H1 (cell line): ENCODE data around the gene DICER1. TPM values are rescaled to one million over a fixed set of nuclear protein-coding genes. Genes with fewer than 3 reads are reported as not detected.

Experiments used
- CTCF ChIA-PET: fragments of 300-600 bp; sonication (Branson Sonifier 250); formaldehyde crosslinking; loops from one replicate; lab custom pipeline; 2021; ENCODE audit not compliant: partially characterized antibody; lab: Charles Lee
- POLR2A ChIA-PET: fragments of 300-600 bp; sonication (Branson Sonifier 250); formaldehyde crosslinking; loops from one replicate; lab custom pipeline; 2021; ENCODE audit warnings: inconsistent platforms; ENCODE audit not compliant: partially characterized antibody; lab: Charles Lee
- DNase-seq, 2 experiments: peaks; one replicate each; pipeline versions ENCODE4 v3.0.0 to v3.0.0-alpha.2; 2010 to 2022; ENCODE audit warnings: low spot score in 2 of 2, low read depth in 1 of 2, mixed read lengths in 1 of 2
- FAIRE-seq: peaks from 2 replicates; lab custom pipeline; 2011; peaks lifted over from hg19 to GRCh38; lab: Jason Lieb, UNC
- H2AFZ ChIP-seq: 2 replicates; pipeline ENCODE4 v1.8.1; 2012; ENCODE audit warnings: low read length, inconsistent platforms
- H2AK5ac ChIP-seq: 2 replicates; pipeline ENCODE4 v1.6.1; 2013; ENCODE audit warnings: low read depth, low read length
- H2BK120ac ChIP-seq: replicated peaks from 2 replicates; pipeline ENCODE3; 2013; ENCODE audit warnings: low read depth, low read length, inconsistent platforms
- H2BK12ac ChIP-seq: 2 replicates; pipeline ENCODE4 v1.6.1; 2013; ENCODE audit warnings: low read depth, low read length
- H2BK15ac ChIP-seq: 2 replicates; pipeline ENCODE4 v1.6.1; 2013; ENCODE audit warnings: low read length
- H2BK20ac ChIP-seq: 2 replicates; pipeline ENCODE4 v1.6.1; 2013; ENCODE audit warnings: low read length
- H2BK5ac ChIP-seq: 2 replicates; pipeline ENCODE4 v1.6.1; 2013; ENCODE audit warnings: low read depth, low read length
- H3K14ac ChIP-seq: 2 replicates; pipeline ENCODE4 v1.6.1; 2013; ENCODE audit warnings: inconsistent platforms; ENCODE audit not compliant: insufficient read length
- H3K18ac ChIP-seq: 2 replicates; pipeline ENCODE4 v1.6.1; 2013; ENCODE audit warnings: low read length; ENCODE audit errors: extremely low read depth
- H3K23ac ChIP-seq: 2 replicates; pipeline ENCODE4 v1.6.1; 2013; ENCODE audit warnings: inconsistent platforms; ENCODE audit not compliant: insufficient read length
- H3K23me2 ChIP-seq: 2 replicates; pipeline ENCODE4 v1.6.1; 2013; ENCODE audit warnings: low read depth, low read length
- H3K27ac ChIP-seq: 2 replicates; pipeline ENCODE4 v1.6.1; 2011; ENCODE audit warnings: low read depth, low read length, inconsistent platforms
- H3K27me3 ChIP-seq, 4 experiments: replicated peaks in 1 of 4; 1 replicate in 1 of 4; 2 replicates in 3 of 4; pipeline versions ENCODE4 v1.6.1 to v1.8.1; 2011 to 2013; ENCODE audit warnings: low read length in 3 of 4, mild to moderate bottlenecking in 3 of 4, inconsistent platforms in 2 of 4, mixed read lengths in 2 of 4, moderate library complexity in 1 of 4; ENCODE audit not compliant: control insufficient read depth in 3 of 4, insufficient read depth in 3 of 4; ENCODE audit errors: extremely low read depth in 1 of 4
- H3K36me3 ChIP-seq, 4 experiments: 2 replicates each; pipeline versions ENCODE4 v1.6.1 to v1.8.1; 2011 to 2013; ENCODE audit warnings: mild to moderate bottlenecking in 4 of 4, low read length in 3 of 4, moderate library complexity in 2 of 4, control low read depth in 1 of 4, inconsistent platforms in 1 of 4; ENCODE audit not compliant: insufficient read depth in 4 of 4, control insufficient read depth in 2 of 4
- H3K4ac ChIP-seq: replicated peaks from 2 replicates; pipeline ENCODE3; 2013; ENCODE audit warnings: low read length, low read depth, mixed read lengths, inconsistent platforms; ENCODE audit not compliant: insufficient read length
- H3K4me1 ChIP-seq, 4 experiments: replicated peaks in 1 of 4; 1 replicate in 1 of 4; 2 replicates in 3 of 4; pipeline versions ENCODE4 v1.6.1 to v1.8.1; 2011 to 2013; ENCODE audit warnings: low read length in 3 of 4, inconsistent platforms in 2 of 4, mixed read lengths in 1 of 4; ENCODE audit not compliant: insufficient read depth in 4 of 4, control insufficient read depth in 3 of 4
- H3K4me2 ChIP-seq, 2 experiments: 2 replicates each; pipeline versions ENCODE4 v1.6.1 to v1.8.1; 2011 to 2013; ENCODE audit warnings: low read depth in 2 of 2, low read length in 2 of 2, control low read depth in 1 of 2, inconsistent platforms in 1 of 2, mild to moderate bottlenecking in 1 of 2; ENCODE audit not compliant: insufficient read depth in 1 of 2
- H3K4me3 ChIP-seq, 4 experiments: fragments of 200-600, 300-600 bp in 1 of 4; sonication (generic), shearing (Covaris generic), sonication (Bioruptor Twin) in 1 of 4; 2 replicates each; pipeline versions ENCODE4 v1.5.1 to v1.8.1; 2011 to 2016; ENCODE audit warnings: low read length in 4 of 4, low read depth in 3 of 4, control low read depth in 2 of 4, inconsistent platforms in 2 of 4, mild to moderate bottlenecking in 2 of 4, mixed read lengths in 1 of 4, moderate library complexity in 1 of 4; ENCODE audit not compliant: insufficient read depth in 2 of 4; ENCODE audit errors: extremely low read depth in 1 of 4
- H3K56ac ChIP-seq: replicated peaks from 2 replicates; pipeline ENCODE3; 2013; ENCODE audit warnings: low read depth, mild to moderate bottlenecking, mixed read lengths, low read length, inconsistent platforms; ENCODE audit not compliant: insufficient read length
- H3K79me1 ChIP-seq: 2 replicates; pipeline ENCODE4 v1.6.1; 2013; ENCODE audit warnings: low read depth, low read length, control low read depth
- H3K79me2 ChIP-seq, 2 experiments: 2 replicates each; pipeline versions ENCODE4 v1.6.1 to v1.8.1; 2012 to 2013; ENCODE audit warnings: low read length in 2 of 2, mild to moderate bottlenecking in 2 of 2, inconsistent platforms in 1 of 2; ENCODE audit not compliant: insufficient read depth in 2 of 2, control insufficient read depth in 1 of 2
- H3K9ac ChIP-seq, 4 experiments: replicated peaks in 1 of 4; 1 replicate in 1 of 4; 2 replicates in 3 of 4; pipeline versions ENCODE4 v1.6.1 to v1.8.1; 2011 to 2013; ENCODE audit warnings: low read depth in 3 of 4, low read length in 3 of 4, control low read depth in 2 of 4, mild to moderate bottlenecking in 2 of 4, moderate library complexity in 2 of 4, inconsistent platforms in 1 of 4; ENCODE audit errors: extremely low read depth in 1 of 4
- H3K9me3 ChIP-seq, 2 experiments: 2 replicates each; pipeline versions ENCODE4 v1.6.1 to v1.8.1; 2012 to 2013; ENCODE audit warnings: mild to moderate bottlenecking in 2 of 2, moderate library complexity in 2 of 2, control low read depth in 1 of 2, inconsistent platforms in 1 of 2, low read depth in 1 of 2, low read length in 1 of 2, mixed read lengths in 1 of 2; ENCODE audit not compliant: insufficient read depth in 2 of 2
- H4K20me1 ChIP-seq, 2 experiments: replicated peaks in 1 of 2; 2 replicates each; pipeline versions ENCODE3 to v1.8.1; 2011 to 2013; ENCODE audit warnings: inconsistent platforms in 2 of 2, low read length in 2 of 2, mild to moderate bottlenecking in 1 of 2; ENCODE audit not compliant: insufficient read depth in 2 of 2, control insufficient read depth in 1 of 2
- H4K5ac ChIP-seq: 2 replicates; pipeline ENCODE4 v1.6.1; 2013; ENCODE audit warnings: low read length, low read depth, mixed read lengths, inconsistent platforms; ENCODE audit not compliant: insufficient read length
- H4K8ac ChIP-seq: 2 replicates; pipeline ENCODE4 v1.8.0; 2013; ENCODE audit warnings: mild to moderate bottlenecking, moderate library complexity, low read length, inconsistent platforms; ENCODE audit not compliant: insufficient read depth; ENCODE audit errors: extremely low read depth
- H4K91ac ChIP-seq: replicated peaks from 2 replicates; pipeline ENCODE3; 2013; ENCODE audit warnings: low read length, mixed read lengths, inconsistent platforms; ENCODE audit not compliant: insufficient read length
- BACH1 ChIP-seq: IDR thresholded peaks from 2 replicates; pipeline ENCODE4 v1.6.1; 2012; ENCODE audit warnings: low read length, improper control_type of control experiment
- CBX5 ChIP-seq: fragments of 300-800, 300-1000 bp; sonication (generic); IDR thresholded peaks from 2 replicates; pipeline ENCODE4 v1.7.1; 2016; ENCODE audit warnings: antibody characterized with exemption, low read length, low read depth
- CEBPB ChIP-seq: IDR thresholded peaks from 2 replicates; pipeline ENCODE4 v1.6.1; 2012; ENCODE audit warnings: low read depth, low read length
- EGR1 ChIP-seq: IDR thresholded peaks from 2 replicates; pipeline ENCODE4 v1.6.1; 2011; ENCODE audit warnings: low read depth, low read length, borderline replicate concordance
- EZH2 ChIP-seq: fragments of 200-600 bp; sonication (generic); IDR thresholded peaks from 2 replicates; pipeline ENCODE4 v1.7.1; 2012; ENCODE audit warnings: low read depth, mild to moderate bottlenecking, moderate library complexity, low read length, inconsistent platforms; ENCODE audit not compliant: severe bottlenecking
- KDM1A ChIP-seq: fragments of 200-600, 300-600 bp; sonication (generic); IDR thresholded peaks from 2 replicates; pipeline ENCODE4 v1.7.1; 2016; ENCODE audit warnings: mild to moderate bottlenecking, low read length, borderline replicate concordance
- KDM5A ChIP-seq: fragments of 200-600 bp; IDR thresholded peaks from 2 replicates; pipeline ENCODE4 v1.7.1; 2012; ENCODE audit warnings: mild to moderate bottlenecking, low read length, inconsistent platforms, mixed read lengths
- PHF8 ChIP-seq: fragments of 200-600 bp; sonication (generic); conservative IDR thresholded peaks from 2 replicates; pipeline ENCODE4 v1.7.1; 2012; ENCODE audit warnings: low read depth, mild to moderate bottlenecking, inconsistent platforms, low read length, moderate library complexity
- POLR2AphosphoS5 ChIP-seq: IDR thresholded peaks from 2 replicates; pipeline ENCODE4 v1.6.1; 2011; ENCODE audit warnings: low read depth, low read length
- POU5F1 ChIP-seq: IDR thresholded peaks from 2 replicates; pipeline ENCODE4 v1.6.1; 2011; ENCODE audit warnings: low read depth, mild to moderate bottlenecking, low read length, moderate library complexity
- SP1 ChIP-seq: IDR thresholded peaks from 2 replicates; pipeline ENCODE4 v1.6.1; 2011; ENCODE audit warnings: low read depth, low read length
- SP2 ChIP-seq: IDR thresholded peaks from 2 replicates; pipeline ENCODE4 v1.6.1; 2012; ENCODE audit warnings: mild to moderate bottlenecking, low read length, inconsistent platforms
- TBP ChIP-seq: IDR thresholded peaks from 2 replicates; pipeline ENCODE4 v1.6.1; 2011; ENCODE audit warnings: low read depth, low read length, improper control_type of control experiment
- TEAD4 ChIP-seq: IDR thresholded peaks from 2 replicates; pipeline ENCODE4 v1.6.1; 2012; ENCODE audit warnings: low read depth, low read length, inconsistent platforms, mixed read lengths
- WGBS, 2 experiments: shearing (Covaris generic) in 1 of 2; methylation state at CpG; one replicate each; pipeline versions ENCODE4 v1.1.6 to v1.1.7; 2013 to 2015; ENCODE audit warnings: low lambda C conversion rate in 2 of 2, mixed read lengths in 2 of 2, inconsistent platforms in 1 of 2, low coverage in 1 of 2, missing lambda C conversion rate in 1 of 2; ENCODE audit not compliant: insufficient replicate concordance in 2 of 2, insufficient coverage in 1 of 2, insufficient read length in 1 of 2; ENCODE audit errors: extremely low coverage in 1 of 2, missing lambda C conversion rate in 1 of 2; 5-methylcytosine and 5-hydroxymethylcytosine counted together
- polyA plus RNA-seq, 7 experiments: library from polyadenylated mRNA; depleted of rRNA in 3 of 7; stranded (reverse) in 5 of 7; unstranded in 2 of 7; fragments of >200 nt in 5 of 7; fragments of 200-250 nt in 2 of 7; gene quantifications; 1 replicate in 5 of 7; 2 replicates in 1 of 7; 4 replicates in 1 of 7; pipeline versions ENCODE4 v1.2.1 to v1.2.3, GENCODE V29; 2011 to 2013; ENCODE audit warnings: missing spikeins in 2 of 7, mixed read lengths in 2 of 7
- total RNA-seq: library from RNA; stranded (reverse); fragmentation: NEBNext Ultra II Directional; extraction: Animal tissue kit (Norgen Biotek cat#: 25700); gene quantifications from 2 replicates; pipeline ENCODE4 v1.2.1, GENCODE V29; 2021
- TF ChIP-seq, protein P1 (sequence below): IDR thresholded peaks from 2 replicates; pipeline ENCODE4 v1.6.1; 2011; ENCODE audit warnings: low read length, improper control_type of control experiment

DICER1 gene
- total and polyA plus RNA-seq, 2 of the 8 experiments (the other 6 are each of a cell fraction or from before 2014, with no cell fraction given): 11.9 to 61.8 TPM

- Histone ChIP-seq H3K9ac (no peak overlapping the region), H2BK120ac (no peak overlapping the region), H3K4ac (no peak overlapping the region), H3K9me3 (no peaks in the 10 kb centered on the region), H3K56ac (no peak overlapping the region), H3K79me2 (no peaks in the 10 kb centered on the region), H3K27ac (no peak overlapping the region), H3K4me2 (no peak overlapping the region), H3K79me1 (no peaks in the 10 kb centered on the region), H4K5ac (no peak overlapping the region), H3K23me2 (no peaks in the 10 kb centered on the region), H2BK12ac (no peak overlapping the region), H2BK15ac (no peak overlapping the region), H4K91ac (no peak overlapping the region), H3K27me3 (no peaks in the 10 kb centered on the region; a peak in 2 of 7 replicates), H4K8ac (peak overlapping the region; percentile 65), H3K4me3 (no peak overlapping the region), H3K14ac (no peak overlapping the region), H2AK5ac (no peak overlapping the region), H3K4me1 (peaks cover 0 to 5% (median 0%) of the 10 kb centered on the region in 4 experiments; a peak in 4 of 7 replicates), H4K20me1 (no peaks in the 10 kb centered on the region), H3K36me3 (no peaks in the 10 kb centered on the region), H3K18ac (no peak overlapping the region), H2BK20ac (no peak overlapping the region), H2AFZ (no peak overlapping the region), H3K23ac (no peak overlapping the region), H2BK5ac (no peak overlapping the region)
- FAIRE-seq (no peak), DNase-seq (no peak)
- CTCF ChIA-PET: no interaction called here
- POLR2A ChIA-PET: no interaction called here
- WGBS, 2 experiments: 86% methylated on average over 4 of the region's 4 CpGs; no CpG with 5 or more reads in 1 of the 2 experiments
- TF ChIP-seq, protein P1, sequence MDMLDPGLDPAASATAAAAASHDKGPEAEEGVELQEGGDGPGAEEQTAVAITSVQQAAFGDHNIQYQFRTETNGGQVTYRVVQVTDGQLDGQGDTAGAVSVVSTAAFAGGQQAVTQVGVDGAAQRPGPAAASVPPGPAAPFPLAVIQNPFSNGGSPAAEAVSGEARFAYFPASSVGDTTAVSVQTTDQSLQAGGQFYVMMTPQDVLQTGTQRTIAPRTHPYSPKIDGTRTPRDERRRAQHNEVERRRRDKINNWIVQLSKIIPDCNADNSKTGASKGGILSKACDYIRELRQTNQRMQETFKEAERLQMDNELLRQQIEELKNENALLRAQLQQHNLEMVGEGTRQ: no peak
- no peak for TF ChIP-seq EZH2
- no peak for TF ChIP-seq PHF8
- TF ChIP-seq SP1: no peak
- TF ChIP-seq CEBPB: no peak
- TF ChIP-seq SP2: no peak
- TF ChIP-seq BACH1: no peak
- TF ChIP-seq TEAD4: no peak
- no peak for TF ChIP-seq POLR2AphosphoS5
- TF ChIP-seq TBP: no peak
- no peak for TF ChIP-seq POU5F1
- TF ChIP-seq EGR1: no peak
- no peak for TF ChIP-seq KDM5A
- TF ChIP-seq KDM1A: no peak
- no peak for TF ChIP-seq CBX5
Measured at GRCh38 chr14:95039993-95040348, 117.4 kb downstream of the DICER1 start.
